Measurements from ENCODE around the gene MAPKAP1.

MAPKAP1 gene

DNA sequence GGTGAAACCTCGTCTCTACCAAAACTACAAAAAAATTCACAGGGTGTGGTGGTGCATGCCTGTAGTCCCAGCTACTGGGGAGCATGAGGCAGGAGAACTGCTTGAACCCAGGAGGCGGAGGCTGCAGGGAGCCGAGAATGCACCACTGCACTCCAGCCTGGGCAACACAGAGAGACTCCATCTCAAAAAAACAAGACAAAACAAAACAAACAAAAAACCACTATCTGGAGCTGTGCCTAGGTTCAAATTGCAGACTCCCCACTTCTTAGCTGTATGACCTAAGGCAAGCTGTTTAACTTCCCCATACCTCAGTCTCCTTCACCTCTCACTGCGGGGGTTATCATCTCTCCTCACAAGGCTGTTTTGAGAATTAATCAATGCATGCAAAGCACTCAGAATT is 68.0 kb downstream of the MAPKAP1 start:
- DNase-seq = no peak

GRCh38 chr9:125638239-125639045 is 68.6 kb downstream of the MAPKAP1 start:
- DNase-seq = no peak

DNA sequence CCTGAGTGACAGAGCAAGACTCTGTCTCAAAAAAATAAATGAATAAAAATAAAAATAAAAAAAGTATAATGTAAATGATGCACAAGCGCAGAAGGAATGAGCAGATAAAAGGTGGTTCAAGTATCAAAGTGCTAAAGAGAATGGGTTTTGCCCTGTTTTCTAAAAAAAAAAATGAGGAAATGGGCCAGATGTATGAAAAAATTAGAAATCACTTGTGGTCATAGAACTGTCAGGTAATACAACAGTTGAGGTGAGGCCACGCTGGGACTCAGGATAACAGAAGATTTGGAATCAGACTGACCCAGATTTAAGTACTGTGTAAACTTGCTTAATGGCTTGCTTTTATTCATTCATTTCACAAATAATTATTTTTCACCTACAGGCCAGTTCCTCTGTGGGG is 69.8 kb downstream of the MAPKAP1 start:
- DNase-seq = no peak

GRCh38 chr9:125635888-125636287 is 71.1 kb downstream of the MAPKAP1 start:
- no peak for DNase-seq

DNA sequence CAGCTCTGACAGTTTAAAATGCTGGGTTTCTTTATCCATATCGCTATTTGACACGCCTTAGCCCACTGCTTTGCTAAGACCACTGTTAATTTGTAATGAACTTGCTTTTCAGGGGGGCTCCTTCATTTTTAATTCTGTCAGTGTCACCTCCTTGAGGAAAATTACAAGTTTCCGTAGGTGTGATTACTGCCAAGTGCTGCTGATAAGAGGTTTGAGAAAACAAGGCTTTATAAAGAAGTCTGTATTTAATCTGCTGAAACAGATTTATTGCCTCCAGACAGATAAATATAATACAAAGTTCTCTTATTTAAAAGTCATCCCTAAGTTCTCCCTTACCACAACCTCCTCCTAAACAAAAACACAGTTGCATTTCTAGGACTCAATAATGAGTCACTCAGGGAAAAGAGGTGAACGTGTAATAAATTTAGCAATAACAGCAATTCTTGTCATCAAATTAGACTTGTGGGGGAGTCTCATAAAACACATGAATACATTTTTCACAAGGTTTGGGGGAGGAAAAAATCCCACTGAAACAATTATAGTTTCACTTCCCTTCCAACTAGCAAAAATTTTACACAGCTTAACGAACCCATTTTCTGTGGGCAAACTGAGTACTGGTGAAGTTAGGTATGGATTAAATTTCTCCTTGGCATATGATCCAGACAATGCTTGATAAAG is 72.8 kb downstream of the MAPKAP1 start:
- DNase-seq = no peak

- no peak for DNase-seq
Measured at GRCh38 chr9:125633116-125633745, 73.8 kb downstream of the MAPKAP1 start.

- peak; percentile 27 to 54 for DNase-seq
Measured at GRCh38 chr9:125632321-125633115, 74.5 kb downstream of the MAPKAP1 start.

- peak; percentile 28 to 32 for DNase-seq
Measured at GRCh38 chr9:125631391-125632085, 75.5 kb downstream of the MAPKAP1 start.

GRCh38 chr9:125630436-125630835 is 76.6 kb downstream of the MAPKAP1 start:
- no peak for DNase-seq

DNA sequence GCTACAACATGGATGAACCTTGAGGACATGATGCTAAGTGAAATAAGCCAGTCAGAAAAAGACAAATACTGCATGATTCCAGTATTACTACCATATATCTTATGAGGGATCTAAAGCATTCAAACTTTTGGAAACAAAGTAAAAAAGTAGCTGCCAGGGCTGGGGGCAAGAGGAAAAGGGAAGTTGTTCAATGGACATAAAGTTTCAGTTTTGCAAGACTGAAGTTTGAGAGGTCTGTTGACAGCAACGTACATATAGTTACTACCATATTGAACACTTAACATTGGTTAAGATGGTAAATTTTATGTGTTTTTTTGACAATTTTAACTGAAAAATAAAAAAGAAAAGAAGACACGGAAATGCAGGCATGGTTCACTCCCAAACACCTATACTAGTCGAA is 77.6 kb downstream of the MAPKAP1 start:
- DNase-seq = no peak

- DNase-seq = no peak
Measured at GRCh38 chr9:125626187-125626586, 80.8 kb downstream of the MAPKAP1 start.

- no peak for DNase-seq
Measured at GRCh38 chr9:125621170-125621569, 85.8 kb downstream of the MAPKAP1 start.

DNA sequence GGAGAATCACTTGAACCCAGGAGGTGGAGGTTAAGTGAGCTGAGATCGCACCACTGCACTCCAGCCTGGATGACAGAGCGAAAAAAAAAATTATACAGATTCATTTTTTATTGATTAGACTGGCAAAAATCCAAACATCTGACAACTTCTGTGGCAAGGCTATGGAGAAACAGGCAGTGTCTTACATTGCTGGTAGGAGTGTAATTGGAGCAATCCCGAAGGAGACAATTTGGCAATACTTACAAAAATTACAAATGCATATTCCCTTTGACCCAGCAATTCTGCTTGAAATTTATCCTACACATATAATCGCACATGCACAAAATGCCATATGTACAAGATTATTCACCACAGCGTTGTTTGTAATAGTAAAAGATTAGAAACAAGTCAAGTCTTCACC is 86.8 kb downstream of the MAPKAP1 start:
- no peak for DNase-seq

- no peak for DNase-seq
Measured at GRCh38 chr9:125617087-125617486, 89.9 kb downstream of the MAPKAP1 start.

DNA sequence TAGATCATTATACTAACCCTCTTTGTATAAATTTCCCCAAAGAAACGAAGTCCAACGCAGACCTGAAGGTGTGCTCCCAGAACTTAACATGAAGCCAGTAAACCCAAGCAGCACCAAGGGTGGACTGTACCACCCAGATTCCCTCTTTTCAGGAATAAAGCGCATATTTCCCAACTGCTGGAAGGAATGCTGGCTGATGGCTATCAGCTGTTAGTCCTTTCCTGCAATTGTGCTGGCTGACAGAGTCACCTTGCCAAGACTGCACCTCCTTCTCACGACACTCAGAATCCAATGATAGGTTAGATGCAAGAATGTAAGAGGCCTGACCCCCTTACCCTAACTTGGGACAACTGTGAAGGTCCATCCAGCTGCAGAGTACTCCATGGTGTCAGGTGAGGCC is 93.9 kb downstream of the MAPKAP1 start:
- DNase-seq = no peak

GRCh38 chr9:125612616-125613015 is 94.4 kb downstream of the MAPKAP1 start:
- DNase-seq = no peak

GRCh38 chr9:125611121-125611765 is 95.8 kb downstream of the MAPKAP1 start:
- DNase-seq = no peak

DNA sequence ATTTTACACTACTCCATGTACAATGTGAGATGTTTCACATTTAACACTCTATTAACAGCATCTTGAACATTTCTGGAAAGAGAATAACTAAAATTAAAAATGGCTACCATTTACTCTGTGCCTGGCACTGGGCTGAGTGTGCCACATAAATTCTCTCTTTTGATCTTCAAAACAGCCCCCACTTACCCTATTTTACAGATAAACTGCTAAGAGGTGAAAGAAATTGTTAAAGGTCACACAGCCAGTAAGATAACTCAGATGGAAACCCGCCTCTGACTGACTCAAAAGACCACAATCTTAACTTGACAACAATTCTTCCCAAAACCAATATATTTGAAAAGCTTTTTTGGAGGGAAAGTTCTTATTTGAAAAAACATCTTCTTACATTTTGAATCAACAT is 97.3 kb downstream of the MAPKAP1 start:
- no peak for DNase-seq

DNA sequence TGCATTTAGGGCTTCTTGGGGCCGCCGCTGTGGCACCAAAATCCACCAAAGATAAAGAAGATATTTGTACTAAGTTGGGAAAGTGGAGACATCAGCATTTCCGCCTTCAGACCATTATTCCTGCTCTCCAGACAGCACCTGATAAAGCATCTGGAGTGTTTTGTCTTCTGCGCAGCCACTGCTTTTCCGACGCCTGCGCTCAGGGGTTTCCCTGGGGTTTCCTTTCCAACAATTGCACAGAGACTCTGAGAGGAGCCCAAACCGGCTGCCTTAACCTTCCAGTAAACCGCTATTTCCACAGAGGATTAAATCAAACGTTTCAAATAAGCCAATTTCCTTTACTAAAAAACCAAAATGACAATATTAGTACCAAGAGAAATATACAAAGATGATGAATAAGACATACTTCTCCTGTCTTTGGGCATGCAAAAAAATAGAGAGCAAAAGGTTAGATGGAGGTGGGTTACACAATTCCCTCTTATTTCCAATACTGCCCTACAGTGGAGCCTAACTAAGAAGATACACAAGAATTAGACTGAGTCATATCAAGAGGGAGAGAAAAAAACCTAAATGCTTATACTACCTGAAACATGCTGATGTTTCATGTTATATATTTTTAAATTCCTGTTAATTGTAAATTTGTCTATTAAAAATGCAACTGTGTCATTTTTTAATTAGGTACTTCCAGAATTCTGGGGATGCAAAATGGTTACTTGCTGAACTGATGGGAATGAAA is 98.4 kb downstream of the MAPKAP1 start:
- DNase-seq = no peak

DNA sequence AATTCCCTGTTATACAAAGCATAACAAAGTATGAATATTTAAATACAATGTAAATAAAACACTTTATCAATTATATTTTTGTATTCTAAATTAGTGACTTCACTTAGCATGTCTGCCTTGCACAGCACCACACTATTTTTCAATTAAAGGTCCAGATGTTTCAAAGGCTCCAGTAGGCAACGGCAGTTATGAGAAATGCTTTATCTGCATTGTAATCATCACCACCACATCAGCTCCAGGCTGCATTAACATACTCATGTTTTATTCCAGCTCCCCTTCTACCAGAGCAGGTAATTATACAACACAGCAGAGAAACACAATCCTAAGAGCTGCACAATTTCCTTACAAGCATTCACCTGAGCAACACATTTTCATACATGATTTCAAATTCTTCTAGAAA is 102.8 kb downstream of the MAPKAP1 start:
- DNase-seq = no peak

DNA sequence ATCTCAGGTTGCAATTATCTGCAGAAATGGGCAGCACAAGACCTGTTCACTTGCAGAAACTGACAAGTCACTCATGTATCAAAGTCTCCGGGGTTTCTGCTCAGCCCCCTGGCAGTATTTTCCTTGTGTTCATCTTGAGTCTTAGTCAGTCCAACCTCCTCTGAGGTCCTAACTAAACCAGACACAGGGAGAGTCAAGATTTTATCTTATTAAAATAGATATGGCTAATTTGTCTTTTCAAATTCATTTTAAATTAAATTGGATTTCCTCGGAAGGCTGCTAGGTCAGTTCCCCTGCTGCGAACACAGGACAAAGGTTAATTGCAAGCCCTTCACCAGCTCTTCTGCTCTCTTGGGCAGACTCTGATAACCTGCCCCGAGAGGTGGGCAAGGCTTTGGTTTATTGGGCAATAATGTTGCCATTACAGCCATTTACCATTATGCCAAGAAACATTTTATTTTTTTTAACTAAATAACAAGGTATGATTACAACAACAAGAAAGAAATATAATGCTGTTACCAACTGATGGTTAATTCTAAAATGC is 103.5 kb downstream of the MAPKAP1 start:
- no peak for DNase-seq
